Mesendoderm (in vitro differentiated cells): ENCODE data around the gene IGF1R.
"Not testable (repeated sequence)": the region's sequence is repeated elsewhere in the genome, so short reads cannot be mapped to it uniquely, and the experiment has no call there.

Experiments used
- DNase-seq: peaks from one replicate; pipeline ENCODE4 v3.0.0; 2013
- H2AK5ac ChIP-seq: 2 replicates; pipeline ENCODE4 v1.6.1; 2013; ENCODE audit warnings: low read length, inconsistent platforms
- H2BK120ac ChIP-seq: 2 replicates; pipeline ENCODE4 v1.6.1; 2013; ENCODE audit warnings: low read depth, mild to moderate bottlenecking, low read length, moderate library complexity, mixed read lengths
- H2BK15ac ChIP-seq: replicated peaks from 2 replicates; pipeline ENCODE4 v1.6.1; 2013; ENCODE audit warnings: low read depth, mild to moderate bottlenecking, moderate library complexity
- H2BK5ac ChIP-seq: 2 replicates; pipeline ENCODE4 v1.6.1; 2013; ENCODE audit warnings: low read length, inconsistent platforms
- H3K18ac ChIP-seq: 2 replicates; pipeline ENCODE4 v1.6.1; 2013; ENCODE audit warnings: mild to moderate bottlenecking, low read length, mixed read lengths
- H3K23ac ChIP-seq: one replicate; pipeline ENCODE4 v1.6.1; 2013; ENCODE audit warnings: low read length
- H3K27ac ChIP-seq: 2 replicates; pipeline ENCODE4 v1.5.1; 2013; ENCODE audit warnings: low read depth, mild to moderate bottlenecking, inconsistent platforms, low read length, moderate library complexity
- H3K27me3 ChIP-seq: 2 replicates; pipeline ENCODE4 v1.6.1; 2013; ENCODE audit warnings: low read length, control low read depth, mild to moderate bottlenecking, inconsistent platforms; ENCODE audit not compliant: insufficient read depth, poor library complexity
- H3K36me3 ChIP-seq: 2 replicates; pipeline ENCODE4 v1.6.1; 2013; ENCODE audit warnings: low read length, inconsistent platforms; ENCODE audit not compliant: control insufficient read depth, insufficient read depth
- H3K4ac ChIP-seq: one replicate; pipeline ENCODE4 v1.6.1; 2013; ENCODE audit warnings: low read depth, mild to moderate bottlenecking, low read length, moderate library complexity
- H3K4me1 ChIP-seq: 2 replicates; pipeline ENCODE4 v1.6.1; 2013; ENCODE audit warnings: low read depth, low read length, inconsistent platforms; ENCODE audit not compliant: control insufficient read depth
- H3K4me2 ChIP-seq: 2 replicates; pipeline ENCODE4 v1.6.1; 2013; ENCODE audit warnings: low read length
- H3K4me3 ChIP-seq: 2 replicates; pipeline ENCODE4 v1.5.1; 2013; ENCODE audit warnings: mild to moderate bottlenecking, low read length
- H3K56ac ChIP-seq: one replicate; pipeline ENCODE4 v1.6.1; 2013; ENCODE audit warnings: low read length
- H3K79me1 ChIP-seq: 2 replicates; pipeline ENCODE4 v1.6.1; 2013; ENCODE audit warnings: low read length, inconsistent platforms
- H3K79me2 ChIP-seq: 2 replicates; pipeline ENCODE4 v1.6.1; 2013; ENCODE audit warnings: mild to moderate bottlenecking, low read length; ENCODE audit not compliant: control insufficient read depth, insufficient read depth
- H3K9ac ChIP-seq: 2 replicates; pipeline ENCODE4 v1.6.1; 2013; ENCODE audit warnings: low read length, inconsistent platforms
- H4K5ac ChIP-seq: one replicate; pipeline ENCODE4 v1.6.1; 2013; ENCODE audit warnings: low read length
- H4K8ac ChIP-seq: one replicate; pipeline ENCODE4 v1.6.1; 2013; ENCODE audit warnings: low read depth, mild to moderate bottlenecking, control low read depth, low read length, moderate library complexity
- WGBS: extraction: QIAGEN DNeasy Blood & Tissue Kit; methylation state at CpG from one replicate; pipeline ENCODE4 v1.1.7; 2013; ENCODE audit warnings: low lambda C conversion rate, missing lambda C conversion rate; ENCODE audit not compliant: insufficient coverage; ENCODE audit errors: extremely low coverage; 5-methylcytosine and 5-hydroxymethylcytosine counted together

Gene IGF1R

DNA sequence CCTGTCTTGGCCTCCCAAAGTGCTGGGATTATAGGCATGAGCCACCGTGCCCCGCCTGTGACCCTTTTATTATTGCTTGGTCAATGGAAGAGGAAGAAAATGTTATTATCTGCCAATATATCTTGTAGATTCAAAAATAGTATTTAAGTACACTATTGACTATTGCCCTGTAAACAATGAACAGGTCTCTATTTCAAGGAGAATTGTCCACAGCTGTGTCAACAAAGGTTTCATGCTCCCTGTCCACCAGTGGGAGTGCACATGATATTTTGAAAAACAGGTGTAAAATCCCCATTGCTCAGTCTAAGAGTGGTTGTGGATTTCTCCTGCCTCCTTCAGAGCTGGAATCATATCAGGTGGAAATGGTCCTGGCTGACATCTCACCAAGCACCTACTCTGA lies 36.5 kb upstream of the IGF1R start:
- no peak overlapping the region for H3K27ac ChIP-seq
- no peaks in the 10 kb centered on the region for H3K79me1 ChIP-seq
- H2BK5ac ChIP-seq, result no peak overlapping the region
- H3K23ac ChIP-seq, result no peak overlapping the region
- no peak overlapping the region for H3K4me2 ChIP-seq
- H3K9ac ChIP-seq, result no peak overlapping the region
- no peak overlapping the region for H2BK15ac ChIP-seq
- no peak overlapping the region for H3K18ac ChIP-seq
- H2AK5ac ChIP-seq, result no peak overlapping the region
- no peak for DNase-seq
- H3K36me3 ChIP-seq, result no peaks in the 10 kb centered on the region
- WGBS, result no CpG with 5 or more reads among the region's 2 CpGs
- no peak overlapping the region for H3K4me3 ChIP-seq
- H3K79me2 ChIP-seq, result no peaks in the 10 kb centered on the region
- H4K5ac ChIP-seq, result no peak overlapping the region
- H3K56ac ChIP-seq, result no peak overlapping the region
- no peak overlapping the region for H2BK120ac ChIP-seq
- H3K4me1 ChIP-seq, result peaks cover 2% of the 10 kb centered on the region
- H3K27me3 ChIP-seq, result no peaks in the 10 kb centered on the region
- H3K4ac ChIP-seq, result no peak overlapping the region
- no peak overlapping the region for H4K8ac ChIP-seq

DNA sequence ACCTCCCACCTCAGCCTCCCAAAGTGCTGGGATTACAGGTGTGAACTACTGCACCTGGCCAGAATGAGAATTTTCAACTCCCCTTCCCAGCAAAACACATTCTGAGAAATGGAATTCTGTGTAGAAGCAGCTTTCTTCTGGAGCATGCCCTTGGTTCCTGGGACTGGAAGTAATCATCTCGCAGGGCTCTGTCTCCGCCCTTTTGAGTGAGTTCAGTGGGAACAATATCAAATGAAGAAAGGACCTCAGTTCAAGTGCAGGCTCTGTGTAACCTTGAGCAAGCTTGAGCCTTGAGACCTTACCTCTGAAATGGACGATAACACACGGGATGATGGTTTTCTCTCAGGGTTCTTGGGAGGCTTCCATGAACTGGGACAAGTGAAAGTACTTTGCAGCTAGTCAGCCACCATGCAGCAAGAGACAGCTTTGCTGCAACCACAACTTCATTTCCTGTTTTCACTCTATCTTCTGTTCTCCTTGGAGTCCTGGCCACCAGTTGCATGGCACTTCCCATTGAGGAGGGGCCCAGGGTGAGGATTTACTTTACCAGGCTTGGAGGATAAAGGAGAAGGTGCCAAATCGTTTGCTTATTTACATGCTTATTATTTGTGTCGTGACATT lies 35.7 kb upstream of the IGF1R start:
- Histone ChIP-seq H3K23ac (no peak overlapping the region), H4K5ac (no peak overlapping the region), H2AK5ac (no peak overlapping the region), H3K36me3 (no peaks in the 10 kb centered on the region), H3K56ac (no peak overlapping the region), H2BK5ac (no peak overlapping the region), H3K79me2 (no peaks in the 10 kb centered on the region), H3K18ac (no peak overlapping the region), H3K9ac (no peak overlapping the region), H3K4ac (no peak overlapping the region), H2BK15ac (no peak overlapping the region), H3K79me1 (no peaks in the 10 kb centered on the region), H3K27me3 (no peaks in the 10 kb centered on the region), H4K8ac (no peak overlapping the region), H3K4me2 (no peak overlapping the region), H3K27ac (no peak overlapping the region), H2BK120ac (no peak overlapping the region), H3K4me3 (no peak overlapping the region), H3K4me1 (peaks cover 2% of the 10 kb centered on the region)
- no peak for DNase-seq
- no CpG with 5 or more reads among the region's 6 CpGs for WGBS

DNA sequence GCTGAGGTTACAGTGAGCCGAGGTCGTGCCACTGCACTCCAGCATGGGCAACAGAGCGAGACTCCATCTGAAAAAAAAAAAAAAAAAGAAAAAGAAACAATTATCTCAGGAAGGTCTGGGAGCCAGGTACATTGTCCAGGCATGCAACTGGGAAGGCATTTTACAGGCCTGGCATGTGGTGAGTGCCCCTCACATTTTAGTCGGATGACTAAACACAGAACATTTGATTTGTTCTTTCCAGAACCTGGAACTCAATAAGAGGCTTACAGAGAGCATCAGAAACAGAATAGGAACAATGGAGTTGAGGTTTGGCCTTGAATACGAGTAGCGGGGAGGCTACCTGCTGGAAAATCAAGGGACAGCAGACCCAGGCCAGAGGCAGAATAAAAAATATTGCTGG lies 33.7 kb upstream of the IGF1R start:
- Histone ChIP-seq H2BK120ac (no peak overlapping the region), H3K18ac (no peak overlapping the region), H3K4me3 (no peak overlapping the region), H3K9ac (no peak overlapping the region), H3K27ac (no peak overlapping the region), H3K23ac (no peak overlapping the region), H3K4me2 (no peak overlapping the region), H2BK15ac (no peak overlapping the region), H4K8ac (no peak overlapping the region), H2BK5ac (no peak overlapping the region), H3K36me3 (no peaks in the 10 kb centered on the region), H4K5ac (no peak overlapping the region), H3K4me1 (no peaks in the 10 kb centered on the region), H3K4ac (no peak overlapping the region), H3K56ac (no peak overlapping the region), H3K79me1 (no peaks in the 10 kb centered on the region), H3K79me2 (no peaks in the 10 kb centered on the region), H3K27me3 (no peaks in the 10 kb centered on the region), H2AK5ac (no peak overlapping the region)
- no peak for DNase-seq
- no CpG with 5 or more reads among the region's 6 CpGs for WGBS

DNA sequence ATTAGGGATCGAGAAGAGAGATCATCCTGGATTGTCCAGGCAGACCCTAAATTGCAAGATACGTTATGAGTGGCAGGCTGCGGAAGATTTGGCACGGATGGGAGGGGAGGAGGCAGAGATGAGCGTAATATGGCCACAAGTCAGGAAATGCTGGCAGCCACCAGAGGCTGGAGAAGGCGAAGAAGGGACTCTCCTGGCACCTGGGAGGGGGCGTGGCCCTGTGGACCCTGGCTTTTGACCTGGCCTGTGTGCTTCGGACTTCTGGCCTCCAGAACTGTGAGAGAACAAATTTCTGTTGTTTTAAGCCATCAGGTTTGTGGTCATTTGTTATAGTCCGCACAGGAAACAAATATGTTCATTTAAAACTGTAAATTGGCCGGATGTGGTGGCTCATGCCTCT lies 31.9 kb upstream of the IGF1R start:
- Histone ChIP-seq H3K79me2 (no peaks in the 10 kb centered on the region), H3K27me3 (no peaks in the 10 kb centered on the region), H2BK120ac (no peak overlapping the region), H2BK5ac (no peak overlapping the region), H3K4ac (no peak overlapping the region), H2BK15ac (no peak overlapping the region), H3K18ac (no peak overlapping the region), H3K4me1 (no peaks in the 10 kb centered on the region), H2AK5ac (no peak overlapping the region), H3K36me3 (no peaks in the 10 kb centered on the region), H3K4me2 (no peak overlapping the region), H3K9ac (no peak overlapping the region), H3K23ac (no peak overlapping the region), H3K4me3 (no peak overlapping the region), H3K27ac (no peak overlapping the region), H4K5ac (no peak overlapping the region), H4K8ac (no peak overlapping the region), H3K79me1 (no peaks in the 10 kb centered on the region), H3K56ac (no peak overlapping the region)
- WGBS, result no CpG with 5 or more reads among the region's 10 CpGs
- DNase-seq, result no peak

DNA sequence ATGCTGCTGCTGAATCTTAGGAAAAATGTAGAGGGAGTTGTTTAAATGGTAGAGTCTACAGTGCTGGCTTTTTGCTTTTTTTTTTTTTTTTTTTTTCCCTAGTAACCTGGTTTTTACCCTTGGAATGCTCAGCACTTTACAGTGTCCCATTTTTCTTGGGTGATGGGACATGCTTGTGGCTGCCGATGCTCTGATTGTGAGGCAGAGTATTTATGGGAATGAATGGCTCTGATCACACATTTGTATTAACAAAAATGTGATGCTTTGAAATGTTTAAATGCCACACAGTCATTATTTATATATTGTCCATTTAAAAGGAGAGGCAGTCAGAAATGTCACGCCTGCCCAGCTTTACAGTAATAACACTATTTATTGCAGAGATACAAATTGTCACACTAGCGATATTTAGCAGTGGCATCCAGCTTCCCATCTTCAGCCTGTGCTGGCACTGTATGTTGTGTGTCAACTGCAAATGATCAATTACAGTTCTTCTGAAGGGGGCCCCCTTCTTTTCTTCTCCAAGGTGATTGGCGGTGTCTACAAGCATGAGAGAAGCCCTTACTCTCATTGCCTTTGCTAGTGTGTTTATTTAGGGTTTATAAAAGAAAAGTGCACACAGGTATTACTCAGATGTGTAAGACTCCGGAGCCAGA lies 30.9 kb upstream of the IGF1R start:
- Histone ChIP-seq H2AK5ac (no peak overlapping the region), H3K4me2 (no peak overlapping the region), H3K23ac (no peak overlapping the region), H3K27ac (no peak overlapping the region), H3K36me3 (no peaks in the 10 kb centered on the region), H2BK120ac (no peak overlapping the region), H2BK5ac (no peak overlapping the region), H3K79me1 (no peaks in the 10 kb centered on the region), H3K4ac (no peak overlapping the region), H4K8ac (no peak overlapping the region), H2BK15ac (no peak overlapping the region), H3K27me3 (no peaks in the 10 kb centered on the region), H4K5ac (no peak overlapping the region), H3K9ac (no peak overlapping the region), H3K4me3 (no peak overlapping the region), H3K4me1 (no peaks in the 10 kb centered on the region), H3K56ac (no peak overlapping the region), H3K18ac (no peak overlapping the region), H3K79me2 (no peaks in the 10 kb centered on the region)
- DNase-seq, result no peak
- WGBS, result no CpG with 5 or more reads among the region's 5 CpGs

DNA sequence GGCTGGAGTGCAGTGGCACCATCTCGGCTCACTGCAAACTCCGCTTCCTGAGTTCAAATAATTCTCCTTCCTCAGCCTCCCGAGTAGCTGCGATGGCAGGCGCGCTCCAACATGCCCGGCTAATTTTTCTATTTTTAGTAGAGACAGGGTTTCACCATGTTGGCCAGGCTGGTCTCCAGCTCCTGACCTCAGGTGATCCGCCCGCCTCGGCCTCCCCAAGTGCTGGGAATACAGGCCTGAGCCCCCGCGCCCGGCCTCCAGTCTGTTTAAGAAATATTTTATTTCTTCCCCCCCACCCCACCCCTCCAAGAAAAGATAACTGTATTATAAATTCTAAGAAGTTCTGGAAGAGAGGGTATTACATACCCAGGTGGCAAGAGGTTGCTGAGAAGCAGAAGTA lies 29.8 kb upstream of the IGF1R start:
- H3K4ac ChIP-seq, H3K79me1 ChIP-seq, H3K4me2 ChIP-seq, H3K56ac ChIP-seq, H3K27ac ChIP-seq, H3K9ac ChIP-seq, H2BK15ac ChIP-seq, H2BK5ac ChIP-seq, H2BK120ac ChIP-seq, H3K79me2 ChIP-seq, H3K18ac ChIP-seq, H3K4me3 ChIP-seq, H2AK5ac ChIP-seq, H3K27me3 ChIP-seq, DNase-seq, H4K5ac ChIP-seq, H3K36me3 ChIP-seq, H4K8ac ChIP-seq, H3K23ac ChIP-seq, H3K4me1 ChIP-seq: not testable (repeated sequence)
- WGBS, result no CpG with 5 or more reads among the region's 13 CpGs
